Measurements from ENCODE around the gene MEPCE. TPM values are rescaled to one million over a fixed set of nuclear protein-coding genes. Genes with fewer than 3 reads are reported as not detected.

Gene MEPCE
- total RNA-seq, 1 donor from 2014 or later = 18.5 TPM

DNA sequence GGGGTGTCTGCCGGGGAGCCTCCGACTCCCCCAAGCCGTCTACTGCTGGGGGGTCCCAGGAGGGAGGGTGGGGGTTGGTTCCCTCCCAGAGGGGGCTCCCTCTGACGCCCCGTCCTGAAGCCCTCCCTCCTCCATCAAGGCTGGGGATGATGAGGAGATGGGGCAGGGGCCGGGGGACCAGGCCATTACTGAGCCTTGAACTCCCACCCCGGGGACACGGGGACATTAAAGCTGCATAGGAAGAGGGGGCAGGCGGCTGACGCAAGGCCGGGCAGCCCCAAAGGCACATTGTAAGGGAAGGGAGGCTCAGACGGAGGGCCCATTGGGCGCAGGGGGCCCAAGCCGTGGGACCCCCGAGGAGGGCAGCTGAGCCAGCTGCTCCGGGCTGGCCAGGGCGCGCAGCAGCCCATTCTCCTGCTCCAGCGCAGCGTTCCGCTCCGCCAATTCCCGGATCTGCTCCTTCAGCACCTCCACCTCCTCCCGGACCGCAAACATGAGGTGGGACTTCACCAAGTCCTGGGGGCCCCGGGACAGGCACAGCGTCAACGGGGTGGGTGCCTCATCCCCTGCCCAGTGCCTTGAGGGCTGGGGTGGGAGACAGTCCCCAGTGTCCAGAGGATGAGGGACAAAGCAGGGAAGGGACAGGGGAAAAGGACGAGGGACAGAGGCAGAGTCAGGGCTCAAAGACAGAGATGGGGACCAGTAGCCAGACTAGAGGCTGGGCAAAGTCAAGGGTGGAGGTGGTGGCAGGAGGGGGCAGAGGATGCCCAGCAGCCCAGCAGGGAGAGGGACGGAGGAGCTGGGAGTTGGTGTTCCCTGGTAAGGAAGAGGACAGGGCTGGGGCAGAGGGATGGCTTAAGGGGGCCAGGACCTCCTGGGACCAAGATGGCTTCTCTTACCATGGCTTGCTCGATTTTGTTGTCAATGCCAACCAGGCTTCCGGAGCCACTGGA, 37.3 kb downstream of the MEPCE start:
- Mint-ChIP-seq H3K36me3 (ENCODE audit: unreplicated experiment) (no peaks in the 10 kb centered on the region), H3K4me1 (ENCODE audit: low read depth, unreplicated experiment) (no peaks in the 10 kb centered on the region), H3K27ac (ENCODE audit: unreplicated experiment) (no peak overlapping the region), H3K27me3 (ENCODE audit: unreplicated experiment) (peaks cover 4% of the 10 kb centered on the region), H3K4me3 (ENCODE audit: unreplicated experiment) (no peak overlapping the region), H3K9me3 (ENCODE audit: unreplicated experiment) (peaks cover 3% of the 10 kb centered on the region)
- no peak for DNase-seq
- TF ChIP-seq, protein P1, sequence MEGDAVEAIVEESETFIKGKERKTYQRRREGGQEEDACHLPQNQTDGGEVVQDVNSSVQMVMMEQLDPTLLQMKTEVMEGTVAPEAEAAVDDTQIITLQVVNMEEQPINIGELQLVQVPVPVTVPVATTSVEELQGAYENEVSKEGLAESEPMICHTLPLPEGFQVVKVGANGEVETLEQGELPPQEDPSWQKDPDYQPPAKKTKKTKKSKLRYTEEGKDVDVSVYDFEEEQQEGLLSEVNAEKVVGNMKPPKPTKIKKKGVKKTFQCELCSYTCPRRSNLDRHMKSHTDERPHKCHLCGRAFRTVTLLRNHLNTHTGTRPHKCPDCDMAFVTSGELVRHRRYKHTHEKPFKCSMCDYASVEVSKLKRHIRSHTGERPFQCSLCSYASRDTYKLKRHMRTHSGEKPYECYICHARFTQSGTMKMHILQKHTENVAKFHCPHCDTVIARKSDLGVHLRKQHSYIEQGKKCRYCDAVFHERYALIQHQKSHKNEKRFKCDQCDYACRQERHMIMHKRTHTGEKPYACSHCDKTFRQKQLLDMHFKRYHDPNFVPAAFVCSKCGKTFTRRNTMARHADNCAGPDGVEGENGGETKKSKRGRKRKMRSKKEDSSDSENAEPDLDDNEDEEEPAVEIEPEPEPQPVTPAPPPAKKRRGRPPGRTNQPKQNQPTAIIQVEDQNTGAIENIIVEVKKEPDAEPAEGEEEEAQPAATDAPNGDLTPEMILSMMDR (IDR thresholded peaks at IDR 0.05; ENCODE audit: partially characterized antibody, unreplicated experiment) = no peak

DNA sequence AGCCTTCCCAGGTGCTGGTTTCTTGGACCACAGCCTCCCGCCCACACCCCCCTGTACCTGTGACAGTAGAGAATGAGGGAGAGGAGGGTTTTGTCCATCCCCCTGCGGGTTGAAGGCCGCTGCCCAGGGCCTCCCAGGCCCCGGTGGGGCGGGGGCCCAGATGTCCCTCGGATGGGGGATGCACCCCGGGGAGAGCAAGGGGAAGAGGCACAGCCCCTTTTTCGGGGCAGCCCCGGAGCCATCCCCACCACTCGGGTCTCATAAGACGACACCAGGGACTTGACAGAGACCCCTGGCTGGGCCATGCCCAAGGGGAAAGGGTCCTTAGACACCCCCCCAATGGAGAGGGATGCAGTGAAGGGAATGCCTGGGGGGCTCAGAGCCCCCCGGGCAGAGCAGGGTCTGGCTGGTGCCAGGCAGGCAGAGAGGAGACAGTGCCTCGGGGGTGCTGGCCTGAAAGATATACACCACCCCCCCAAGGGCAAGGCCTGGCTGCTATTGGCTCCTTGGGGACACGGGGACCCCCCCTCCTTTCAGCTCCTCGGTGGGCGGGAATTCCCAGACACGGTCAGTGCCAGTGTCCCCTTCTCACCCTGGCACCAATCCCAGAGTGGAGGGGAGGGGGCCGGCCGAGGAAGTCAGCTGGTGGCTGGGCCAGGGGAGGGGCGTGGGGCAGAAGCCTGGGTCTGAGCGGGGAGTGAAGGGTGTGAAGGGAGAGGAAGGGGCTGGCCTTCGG, 38.2 kb downstream of the MEPCE start:
- H3K27me3 Mint-ChIP-seq (ENCODE audit: unreplicated experiment) = peaks cover 4% of the 10 kb centered on the region
- TF ChIP-seq, protein P1 (IDR thresholded peaks at IDR 0.05; ENCODE audit: partially characterized antibody, unreplicated experiment) = no peak
- H3K36me3 Mint-ChIP-seq (ENCODE audit: unreplicated experiment) = no peaks in the 10 kb centered on the region
- H3K4me3 Mint-ChIP-seq (ENCODE audit: unreplicated experiment) = no peak overlapping the region
- H3K4me1 Mint-ChIP-seq (ENCODE audit: low read depth, unreplicated experiment) = no peaks in the 10 kb centered on the region
- DNase-seq = no peak
- peaks cover 4% of the 10 kb centered on the region for H3K9me3 Mint-ChIP-seq (ENCODE audit: unreplicated experiment)
- H3K27ac Mint-ChIP-seq (ENCODE audit: unreplicated experiment) = no peak overlapping the region

DNA sequence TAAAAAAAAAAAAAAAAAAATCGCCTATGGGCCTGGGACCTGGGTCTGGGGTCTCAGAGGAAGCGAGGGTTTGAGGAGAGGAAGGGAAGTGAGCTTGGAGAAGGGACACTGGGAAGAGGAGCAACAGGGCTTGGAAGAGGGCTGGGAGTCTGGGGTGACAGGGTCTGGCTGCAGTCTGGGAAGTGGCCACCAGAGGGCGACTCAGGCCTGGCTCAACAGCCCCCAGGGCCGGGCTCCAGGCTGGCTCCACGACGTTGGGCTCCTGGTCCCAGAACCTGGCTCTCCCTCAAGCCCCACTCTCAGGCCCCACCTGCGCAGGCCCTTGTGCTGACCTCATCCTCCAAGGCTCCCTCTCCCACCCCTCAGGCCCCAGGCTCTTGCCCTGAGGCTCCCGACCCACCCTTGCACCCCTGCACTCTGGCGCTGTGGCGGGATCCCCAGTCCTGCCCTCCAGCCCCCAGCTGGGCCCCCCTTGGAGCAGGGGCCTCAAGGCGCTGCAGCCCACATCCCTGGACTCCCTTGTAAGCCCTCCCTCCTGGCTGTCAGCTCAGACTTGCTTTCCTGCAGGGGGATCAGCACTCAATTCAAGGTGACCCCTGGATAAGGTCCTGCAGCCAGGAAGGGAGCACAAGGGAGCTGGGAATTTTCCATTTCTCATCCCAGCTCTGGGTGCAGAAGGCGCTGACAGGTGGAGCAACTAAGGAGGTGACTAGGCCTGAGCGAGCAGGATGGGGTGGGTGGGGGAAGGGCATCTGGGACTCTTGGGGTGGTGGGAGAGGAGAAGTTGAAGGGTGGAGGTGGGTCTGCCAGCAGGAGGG, 39.8 kb downstream of the MEPCE start:
- Mint-ChIP-seq H3K4me1 (ENCODE audit: low read depth, unreplicated experiment) (peaks cover 3% of the 10 kb centered on the region), H3K36me3 (ENCODE audit: unreplicated experiment) (no peaks in the 10 kb centered on the region), H3K4me3 (ENCODE audit: unreplicated experiment) (no peak overlapping the region), H3K27ac (ENCODE audit: unreplicated experiment) (no peak overlapping the region), H3K9me3 (ENCODE audit: unreplicated experiment) (peaks cover 4% of the 10 kb centered on the region), H3K27me3 (ENCODE audit: unreplicated experiment) (peaks cover 5% of the 10 kb centered on the region)
- TF ChIP-seq, protein P1 (IDR thresholded peaks at IDR 0.05; ENCODE audit: partially characterized antibody, unreplicated experiment) = peak; percentile 98
- peak; percentile 94 for DNase-seq

DNA sequence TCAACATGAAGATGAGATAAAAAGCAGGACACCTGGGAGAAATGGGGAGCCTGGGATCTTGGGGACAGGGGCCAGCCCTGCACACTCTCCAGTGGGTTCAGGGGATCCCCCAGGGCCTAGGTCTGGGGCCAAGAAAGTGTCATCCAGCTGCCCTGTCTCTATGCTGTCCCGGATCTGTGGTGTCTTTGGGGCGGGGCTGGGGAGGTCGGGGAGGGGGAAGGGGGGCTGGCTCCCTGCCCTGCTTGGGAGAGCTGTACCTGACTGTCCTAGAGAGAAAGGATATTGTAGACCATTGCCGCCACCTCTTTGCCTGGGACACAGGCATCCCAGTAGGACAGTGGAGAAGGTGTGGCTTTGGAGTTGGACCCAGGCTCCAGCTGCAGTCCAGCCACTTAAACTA, 41.4 kb downstream of the MEPCE start:
- no peak for DNase-seq
- Mint-ChIP-seq H3K4me1 (ENCODE audit: low read depth, unreplicated experiment) (peaks cover 10% of the 10 kb centered on the region), H3K4me3 (ENCODE audit: unreplicated experiment) (no peak overlapping the region), H3K27me3 (ENCODE audit: unreplicated experiment) (peaks cover 5% of the 10 kb centered on the region), H3K9me3 (ENCODE audit: unreplicated experiment) (peaks cover 2% of the 10 kb centered on the region), H3K27ac (ENCODE audit: unreplicated experiment) (no peak overlapping the region), H3K36me3 (ENCODE audit: unreplicated experiment) (no peaks in the 10 kb centered on the region)
- TF ChIP-seq, protein P1 (IDR thresholded peaks at IDR 0.05; ENCODE audit: partially characterized antibody, unreplicated experiment) = no peak

All from glutamatergic neuron (in vitro differentiated cells).